Upper lobe of left lung (tissue), 6 donors: Measurements from ENCODE around the gene BTRC. TPM values are rescaled to one million over a fixed set of nuclear protein-coding genes. Genes with fewer than 3 reads are reported as not detected.
A peak's percentile ranks its signal among the peaks of the same experiment; 100 is the strongest.
"Not testable (repeated sequence)": the region's sequence is repeated elsewhere in the genome, so short reads cannot be mapped to it uniquely, and the experiment has no call there.

Experiments used
- ATAC-seq, 2 donors: fragments of 200-7000 bp; cut with Tn5 transposase; one replicate each; pipeline ENCODE4 v1.9.1; 2022; ENCODE audit warnings: mild to moderate bottlenecking in 2 of 2, moderate library complexity in 2 of 2; ENCODE audit not compliant: low FRiP score in 2 of 2
- DNase-seq, 2 donors: peaks; one replicate each; pipeline ENCODE4 v3.0.0-alpha.2; 2019 to 2020
- H3K27ac ChIP-seq, 4 donors: fragments of 200-600 bp; sonication (generic); one replicate each; pipeline ENCODE4 v1.5.1; 2016 to 2019
- H3K27me3 ChIP-seq, 4 donors: fragments of 200-600 bp; sonication (generic); one replicate each; pipeline ENCODE4 v1.5.1; 2017 to 2019
- H3K36me3 ChIP-seq, 4 donors: fragments of 200-600 bp; sonication (generic); one replicate each; pipeline ENCODE4 v1.5.1; 2016 to 2019
- H3K4me1 ChIP-seq, 4 donors: fragments of 200-600 bp; sonication (generic); one replicate each; pipeline ENCODE4 v1.5.1; 2018 to 2019
- H3K4me3 ChIP-seq, 4 donors: fragments of 200-600 bp; sonication (generic); one replicate each; pipeline ENCODE4 v1.5.1; 2017 to 2019; ENCODE audit warnings: mild to moderate bottlenecking in 2 of 4, moderate library complexity in 1 of 4
- H3K9me3 ChIP-seq, 4 donors: fragments of 200-600 bp; sonication (generic); one replicate each; pipeline ENCODE4 v1.5.1; 2018 to 2019
- EP300 ChIP-seq, 4 donors: sonication (generic); formaldehyde crosslinking; IDR thresholded peaks; one replicate each; pipeline ENCODE4 v1.5.1; 2017; ENCODE audit warnings: antibody characterized with exemption in 4 of 4, control low read depth in 2 of 4
- POLR2A ChIP-seq, 4 donors: fragments of 450-650 bp; IDR thresholded peaks; one replicate each; pipeline ENCODE4 v1.5.1; 2016 to 2017; ENCODE audit warnings: antibody characterized with exemption in 4 of 4, mild to moderate bottlenecking in 2 of 4
- POLR2AphosphoS5 ChIP-seq, 2 donors: sonication (generic); formaldehyde crosslinking; IDR thresholded peaks; one replicate each; pipeline ENCODE4 v1.5.1; 2017; ENCODE audit warnings: antibody characterized with exemption in 2 of 2
- WGBS, 2 donors: methylation state at CpG; one replicate each; pipeline ENCODE4 v1.1.5; 2017 to 2018; 5-methylcytosine and 5-hydroxymethylcytosine counted together
- total RNA-seq, 6 donors: library from RNA; depleted of rRNA in 4 of 6; stranded (reverse); fragments of >200 nt in 4 of 6; gene quantifications; one replicate each; pipeline versions ENCODE4 v1.1.0 to v1.2.1, GENCODE V29; 2016 to 2021
- TF ChIP-seq, protein P1 (sequence below), 6 experiments: fragments of 450-650 bp in 4 of 6; fragments of 200-600 bp in 2 of 6; sonication (generic) in 2 of 6; IDR thresholded peaks; one replicate each; pipeline ENCODE4 v1.5.1; 2016 to 2019; ENCODE audit warnings: antibody characterized with exemption in 6 of 6
- donor health status: DM: no; HTN: no; CAD: no; lungs with moderate emphysema.
- donor health status: DM: no; HTN: yes; CAD: no; lungs with severe emphysema.

BTRC gene
- total RNA-seq, 6 donors from 2014 or later = 8.5 to 21.0 (median 11.6) TPM

DNA sequence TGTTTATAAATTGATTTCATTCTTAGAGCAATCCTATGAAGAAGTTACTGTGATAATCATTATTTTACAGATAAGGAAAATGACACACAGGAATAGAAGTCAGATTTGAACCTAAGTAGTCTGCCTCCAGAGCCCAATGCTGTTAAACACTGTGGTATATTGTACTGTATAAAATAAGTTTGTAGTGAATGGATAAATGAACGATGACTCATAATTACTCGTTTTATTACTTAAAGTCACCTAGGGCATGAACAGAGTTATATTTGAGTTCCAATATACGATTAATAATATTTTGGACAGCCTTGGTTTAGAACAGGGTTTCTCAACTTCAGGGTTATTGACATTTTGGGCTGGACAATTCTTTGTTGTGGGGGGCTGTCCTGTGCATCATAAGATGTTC, 7.8 kb upstream of the BTRC start:
- no peaks in the 10 kb centered on the region for H3K27me3 ChIP-seq
- WGBS, 2 donors = 90% methylated on average over 3 of the region's 3 CpGs
- ATAC-seq (no peak), DNase-seq (no peak)
- no peak for TF ChIP-seq POLR2AphosphoS5 (IDR thresholded peaks at IDR 0.05)
- no peak for TF ChIP-seq POLR2A (IDR thresholded peaks at IDR 0.05)
- TF ChIP-seq, protein P1, sequence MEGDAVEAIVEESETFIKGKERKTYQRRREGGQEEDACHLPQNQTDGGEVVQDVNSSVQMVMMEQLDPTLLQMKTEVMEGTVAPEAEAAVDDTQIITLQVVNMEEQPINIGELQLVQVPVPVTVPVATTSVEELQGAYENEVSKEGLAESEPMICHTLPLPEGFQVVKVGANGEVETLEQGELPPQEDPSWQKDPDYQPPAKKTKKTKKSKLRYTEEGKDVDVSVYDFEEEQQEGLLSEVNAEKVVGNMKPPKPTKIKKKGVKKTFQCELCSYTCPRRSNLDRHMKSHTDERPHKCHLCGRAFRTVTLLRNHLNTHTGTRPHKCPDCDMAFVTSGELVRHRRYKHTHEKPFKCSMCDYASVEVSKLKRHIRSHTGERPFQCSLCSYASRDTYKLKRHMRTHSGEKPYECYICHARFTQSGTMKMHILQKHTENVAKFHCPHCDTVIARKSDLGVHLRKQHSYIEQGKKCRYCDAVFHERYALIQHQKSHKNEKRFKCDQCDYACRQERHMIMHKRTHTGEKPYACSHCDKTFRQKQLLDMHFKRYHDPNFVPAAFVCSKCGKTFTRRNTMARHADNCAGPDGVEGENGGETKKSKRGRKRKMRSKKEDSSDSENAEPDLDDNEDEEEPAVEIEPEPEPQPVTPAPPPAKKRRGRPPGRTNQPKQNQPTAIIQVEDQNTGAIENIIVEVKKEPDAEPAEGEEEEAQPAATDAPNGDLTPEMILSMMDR (IDR thresholded peaks at IDR 0.05) = no peak
- no peak for TF ChIP-seq EP300 (IDR thresholded peaks at IDR 0.05)
- no peaks in the 10 kb centered on the region for H3K9me3 ChIP-seq
- H3K36me3 ChIP-seq = no peaks in the 10 kb centered on the region
- H3K27ac ChIP-seq = no peak overlapping the region
- H3K4me3 ChIP-seq = no peak overlapping the region
- no peaks in the 10 kb centered on the region for H3K4me1 ChIP-seq

DNA sequence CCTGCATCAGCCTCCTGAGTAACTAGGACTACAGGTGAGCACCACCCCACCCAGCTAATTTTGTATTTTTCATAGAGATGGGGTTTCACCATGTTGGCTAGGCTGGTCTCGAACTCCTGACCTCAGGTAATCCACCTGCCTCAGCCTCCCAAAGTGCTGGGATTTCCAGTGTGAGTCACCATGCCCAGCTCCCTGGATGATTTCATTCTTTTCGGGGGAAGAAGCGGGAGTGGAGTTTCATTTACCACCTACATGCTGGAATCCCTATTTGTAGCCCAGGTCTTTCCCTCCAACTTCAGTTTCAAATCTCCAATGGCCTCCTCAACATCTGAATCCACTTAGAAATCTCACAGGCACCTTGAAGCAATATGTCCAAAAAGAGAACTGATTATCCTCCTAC, 2.9 kb upstream of the BTRC start:
- H3K4me1 ChIP-seq = peaks cover 6 to 14% (median 10%) of the 10 kb centered on the region in 4 donors
- no peak for TF ChIP-seq EP300 (IDR thresholded peaks at IDR 0.05)
- no peak for TF ChIP-seq POLR2AphosphoS5 (IDR thresholded peaks at IDR 0.05)
- TF ChIP-seq, protein P1 (IDR thresholded peaks at IDR 0.05) = no peak
- TF ChIP-seq POLR2A (IDR thresholded peaks at IDR 0.05) = no peak
- H3K4me3 ChIP-seq = no peak overlapping the region
- no peaks in the 10 kb centered on the region for H3K27me3 ChIP-seq
- no peaks in the 10 kb centered on the region for H3K9me3 ChIP-seq
- ATAC-seq = no peak
- no peak for DNase-seq
- 84 to 93% methylated on average over 3 of the region's 3 CpGs for WGBS, 2 donors
- H3K36me3 ChIP-seq = no peaks in the 10 kb centered on the region
- H3K27ac ChIP-seq = no peak overlapping the region

DNA sequence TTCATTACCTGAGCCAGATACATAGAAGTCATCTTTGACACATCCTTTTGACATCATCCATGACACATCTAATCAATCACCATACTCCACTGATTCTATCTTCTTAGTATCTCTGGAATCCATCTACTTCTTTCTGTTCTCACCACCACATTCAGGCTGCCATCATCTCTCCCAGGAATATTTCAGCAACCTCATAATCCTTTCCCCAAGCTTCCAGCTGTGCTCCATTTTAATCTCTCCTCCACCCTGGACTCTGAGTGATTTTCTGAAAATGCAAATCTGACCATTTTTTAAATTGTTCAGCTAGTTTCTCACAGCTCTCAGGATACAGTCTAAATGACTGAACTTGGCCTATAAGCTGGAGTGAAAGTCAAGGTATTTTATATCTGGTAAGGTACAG, 2.5 kb upstream of the BTRC start:
- Histone ChIP-seq H3K27me3 (no peaks in the 10 kb centered on the region), H3K9me3 (no peaks in the 10 kb centered on the region), H3K4me3 (no peak overlapping the region), H3K27ac (no peak overlapping the region), H3K4me1 (peaks cover 6 to 14% (median 10%) of the 10 kb centered on the region in 4 donors), H3K36me3 (no peaks in the 10 kb centered on the region)
- TF ChIP-seq, protein P1 (IDR thresholded peaks at IDR 0.05) = no peak
- TF ChIP-seq POLR2AphosphoS5 (IDR thresholded peaks at IDR 0.05) (no peak), EP300 (IDR thresholded peaks at IDR 0.05) (no peak), POLR2A (IDR thresholded peaks at IDR 0.05) (no peak)
- DNase-seq (no peak), ATAC-seq (no peak)

DNA sequence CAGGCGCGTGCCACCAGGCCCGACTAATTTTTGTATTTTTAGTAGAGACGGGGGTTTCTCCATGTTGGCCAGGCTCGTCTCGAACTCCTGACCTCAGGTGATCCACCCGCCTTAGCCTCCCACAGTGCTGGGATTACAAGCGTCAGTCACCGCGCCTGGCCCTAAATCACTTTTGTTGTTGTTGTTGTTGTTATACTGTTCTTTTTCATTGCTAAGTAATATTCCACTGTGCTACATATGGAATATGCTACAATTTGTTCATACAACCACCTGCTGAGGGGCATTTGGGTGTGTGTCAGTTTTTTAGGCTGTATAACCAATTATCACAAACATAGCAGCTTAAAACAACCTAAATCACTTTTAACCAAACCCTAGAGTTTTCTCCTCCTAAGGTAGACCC, 1.1 kb upstream of the BTRC start:
- H3K27ac ChIP-seq, DNase-seq, H3K27me3 ChIP-seq, H3K9me3 ChIP-seq, H3K4me3 ChIP-seq, H3K36me3 ChIP-seq, ATAC-seq: not testable (repeated sequence)
- peaks cover 6 to 14% (median 10%) of the 10 kb centered on the region in 4 donors for H3K4me1 ChIP-seq
- WGBS, 2 donors = 85 to 93% methylated on average over 10 of the region's 10 CpGs

DNA sequence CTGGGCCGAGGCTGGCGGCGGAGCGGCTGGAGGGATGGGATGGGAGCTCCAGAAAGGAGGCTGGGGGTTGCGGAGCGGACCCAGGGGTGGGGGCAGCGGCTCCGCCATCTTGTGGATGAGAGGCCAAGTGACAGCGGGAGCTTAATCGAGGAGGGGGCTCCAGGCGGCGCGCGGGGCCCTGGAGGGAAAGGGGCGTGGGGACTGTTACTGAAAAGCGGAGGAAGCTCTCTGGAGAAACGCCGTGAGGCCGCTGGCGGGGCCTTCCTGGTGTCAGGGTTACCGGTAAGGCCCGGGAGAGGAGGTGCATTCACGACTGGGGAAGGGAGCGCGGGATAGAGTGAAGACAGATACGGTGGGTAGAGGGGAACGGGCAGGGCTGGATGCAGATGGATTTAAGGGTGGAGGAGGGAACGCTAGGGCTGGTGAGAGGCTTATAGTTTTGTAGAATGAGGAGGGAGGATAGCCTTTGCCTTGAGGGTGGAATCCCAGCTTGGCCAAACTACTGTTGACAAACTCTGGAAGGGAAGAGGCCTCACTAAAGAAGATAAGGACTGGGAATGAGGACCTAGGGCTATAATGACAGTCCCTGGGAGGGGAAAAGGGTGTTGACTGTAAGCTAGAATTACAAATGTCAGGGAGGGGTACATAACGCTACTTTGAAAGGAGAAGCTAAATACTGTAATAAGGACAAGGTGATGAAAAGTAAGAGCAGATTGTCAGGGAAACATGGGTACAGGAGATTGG, 535 bp downstream of the BTRC start:
- Histone ChIP-seq H3K27ac (peak overlapping the region; percentile 75 to 92 (median 85)), H3K9me3 (no peaks in the 10 kb centered on the region), H3K4me1 (peaks cover 6 to 22% (median 10%) of the 10 kb centered on the region in 4 donors), H3K27me3 (no peaks in the 10 kb centered on the region), H3K4me3 (peak overlapping the region; percentile 62 to 96 (median 82)), H3K36me3 (no peaks in the 10 kb centered on the region)
- peak; percentile 41 to 54 for ATAC-seq
- WGBS, 2 donors = 0 to 1% methylated on average over 24 to 29 of the region's 29 CpGs
- peak in 1 of 2 donors; percentile 66 for DNase-seq
- no peak for TF ChIP-seq EP300 (IDR thresholded peaks at IDR 0.05)
- no peak for TF ChIP-seq POLR2AphosphoS5 (IDR thresholded peaks at IDR 0.05)
- TF ChIP-seq POLR2A (IDR thresholded peaks at IDR 0.05) = no peak
- TF ChIP-seq, protein P1 (IDR thresholded peaks at IDR 0.05) = no peak
